NCI-H510A (cell line): ENCODE measurements around the gene SEC62.
A peak's percentile ranks its signal among the peaks of the same experiment; 100 is the strongest.

Experiments
- DNase-seq: peaks from one replicate; lab custom pipeline; 2025; lab: John Stamatoyannopoulos, UW

SEC62 gene

GRCh38 chr3:169966951-169967915 is 626 bp downstream of the SEC62 start:
- DNase-seq = peak; percentile 60

GRCh38 chr3:169968224-169968885 is 1.7 kb downstream of the SEC62 start:
- no peak for DNase-seq

- no peak for DNase-seq
Measured at GRCh38 chr3:169969174-169970095, 2.8 kb downstream of the SEC62 start.

GRCh38 chr3:169970847-169971246 is 4.2 kb downstream of the SEC62 start:
- DNase-seq = no peak

- DNase-seq = no peak
Measured at GRCh38 chr3:169971522-169971921, 4.9 kb downstream of the SEC62 start.

GRCh38 chr3:169980055-169980454 is 13.4 kb downstream of the SEC62 start:
- no peak for DNase-seq

- no peak for DNase-seq
Measured at GRCh38 chr3:169984292-169984691, 17.7 kb downstream of the SEC62 start.

- no peak for DNase-seq
Measured at GRCh38 chr3:169990431-169990830, 23.8 kb downstream of the SEC62 start.

- no peak for DNase-seq
Measured at GRCh38 chr3:169992156-169992555, 25.5 kb downstream of the SEC62 start.

GRCh38 chr3:169992781-169993180 is 26.2 kb downstream of the SEC62 start:
- DNase-seq = no peak

- DNase-seq = no peak
Measured at GRCh38 chr3:169993761-169994160, 27.2 kb downstream of the SEC62 start.

- DNase-seq = no peak
Measured at GRCh38 chr3:169996063-169996462, 29.5 kb downstream of the SEC62 start.

GRCh38 chr3:169998668-169999131 is 32.1 kb downstream of the SEC62 start:
- DNase-seq = no peak

- DNase-seq = no peak
Measured at GRCh38 chr3:169999433-169999832, 32.8 kb downstream of the SEC62 start.

- no peak for DNase-seq
Measured at GRCh38 chr3:170000051-170000450, 33.4 kb downstream of the SEC62 start.

- no peak for DNase-seq
Measured at GRCh38 chr3:170002231-170002630, 35.6 kb downstream of the SEC62 start.

- no peak for DNase-seq
Measured at GRCh38 chr3:170002879-170003278, 36.3 kb downstream of the SEC62 start.

- no peak for DNase-seq
Measured at GRCh38 chr3:170003881-170004356, 37.3 kb downstream of the SEC62 start.

GRCh38 chr3:170007031-170007663 is 40.5 kb downstream of the SEC62 start:
- no peak for DNase-seq

GRCh38 chr3:170010498-170010897 is 43.9 kb downstream of the SEC62 start:
- no peak for DNase-seq

GRCh38 chr3:170012683-170013400 is 46.2 kb downstream of the SEC62 start:
- DNase-seq = no peak
